Right cardiac atrium (tissue), 5 donors: Measurements from ENCODE around the gene GPC5. TPM values are rescaled to one million over a fixed set of nuclear protein-coding genes. Genes with fewer than 3 reads are reported as not detected.

Experiments
- ATAC-seq, 2 donors: fragments of 200-7000 bp; cut with Tn5 transposase; one replicate each; pipeline versions ENCODE4 v1.8.0 to v1.9.1; 2020; ENCODE audit warnings: moderate library complexity in 2 of 2, mild to moderate bottlenecking in 1 of 2
- DNase-seq, 3 donors: peaks; one replicate each; pipeline ENCODE4 v3.0.0-alpha.2; 2020
- H3K27ac ChIP-seq: one replicate; pipeline ENCODE4 v1.5.1; 2013; ENCODE audit warnings: mild to moderate bottlenecking, low read length, control low read depth, moderate library complexity
- H3K27me3 ChIP-seq: one replicate; pipeline ENCODE4 v1.6.1; 2013; ENCODE audit not compliant: control insufficient read depth, insufficient read depth
- H3K4me1 ChIP-seq: one replicate; pipeline ENCODE4 v1.6.1; 2013; ENCODE audit warnings: low read length; ENCODE audit not compliant: control insufficient read depth, insufficient read depth
- H3K4me3 ChIP-seq: one replicate; pipeline ENCODE4 v1.5.1; 2013; ENCODE audit warnings: low read length, control low read depth
- H3K9me3 ChIP-seq: one replicate; pipeline ENCODE4 v1.6.1; 2013; ENCODE audit warnings: low read length; ENCODE audit not compliant: control insufficient read depth
- WGBS: extraction: QIAGEN DNeasy Blood & Tissue Kit; methylation state at CpG from one replicate; pipeline ENCODE4 v1.1.7; 2013; 5-methylcytosine and 5-hydroxymethylcytosine counted together
- intact Hi-C, 4 donors: fragments of 100-400 bp; cut with DNase I; formaldehyde crosslinking; loops; one replicate each; pipeline versions ENCODE4 v1.11.0 to v1.14.0; 2022 to 2023
- polyA plus RNA-seq: library from polyadenylated mRNA; stranded (reverse); fragments of 200-250 nt; gene quantifications from one replicate; pipeline ENCODE4 v1.2.3, GENCODE V29; 2013
- total RNA-seq, 4 donors: library from RNA; stranded (reverse); fragmentation: NEBNext Ultra II Directional; extraction: Animal tissue kit (Norgen Biotek cat#: 25700); gene quantifications; one replicate each; pipeline ENCODE4 v1.2.1, GENCODE V29; 2021
- donor health status: healthy with polysubstance abuse.
- donor health status: DM: no; HTN: yes; CAD: no.
- donor health status: DM: no; HTN: no; CAD: no.
- donor health status: DM: no; HTN: yes; CAD: no; lungs with severe emphysema.
- donor health status: DM: yes; HTN: yes; CAD: no.

Gene GPC5
- total and polyA plus RNA-seq, 5 donors: 0.99 to 4.3 (median 2.6) TPM

- H3K27ac ChIP-seq: no peak overlapping the region
- ATAC-seq (no peak), DNase-seq (no peak)
- H3K4me1 ChIP-seq: no peaks in the 10 kb centered on the region
- 93% methylated on average over 2 of the region's 2 CpGs for WGBS
- H3K9me3 ChIP-seq: no peaks in the 10 kb centered on the region
- intact Hi-C loops: loop anchor here in 1 of 4 donors (10.0 kb wide), 1 partner anchor 354 kb away; no protein-coding TSS in a partner anchor
- no peak overlapping the region for H3K4me3 ChIP-seq
- no peaks in the 10 kb centered on the region for H3K27me3 ChIP-seq
Observed at GRCh38 chr13:91370501-91370900, 27.9 kb upstream of the GPC5 start.

DNA sequence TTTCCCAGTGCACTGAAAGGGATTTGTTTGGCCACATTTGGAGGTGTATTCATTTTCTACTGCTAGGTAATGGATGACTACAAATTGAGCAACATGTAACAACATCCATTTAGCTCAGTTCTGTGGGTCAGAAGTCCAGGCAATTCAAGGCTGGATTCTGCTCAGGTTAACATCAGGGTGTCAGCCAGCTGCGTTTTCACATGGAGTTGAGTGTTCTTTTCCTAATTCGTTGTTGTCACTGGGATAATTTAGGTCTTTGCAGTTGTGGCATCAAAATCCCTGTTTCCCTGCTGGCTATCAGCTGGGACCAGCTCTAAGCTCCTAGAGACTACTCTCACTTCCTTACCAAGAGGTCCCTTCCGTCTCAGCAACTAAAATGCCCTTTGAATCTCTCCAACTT, 25.5 kb upstream of the GPC5 start:
- no peaks in the 10 kb centered on the region for H3K9me3 ChIP-seq
- 62% methylated on average over 3 of the region's 3 CpGs for WGBS
- DNase-seq (no peak), ATAC-seq (no peak)
- H3K4me1 ChIP-seq: no peaks in the 10 kb centered on the region
- H3K27me3 ChIP-seq: no peaks in the 10 kb centered on the region
- no peak overlapping the region for H3K4me3 ChIP-seq
- intact Hi-C loops: loop anchor here in 1 of 4 donors (10.0 kb wide), 1 partner anchor 352 kb away; no protein-coding TSS in a partner anchor
- no peak overlapping the region for H3K27ac ChIP-seq

GRCh38 chr13:91375116-91375729, 23.2 kb upstream of the GPC5 start:
- 91% methylated on average over 4 of the region's 4 CpGs for WGBS
- H3K4me3 ChIP-seq: no peak overlapping the region
- intact Hi-C loops: loop anchor here in 1 of 4 donors (10.0 kb wide), 1 partner anchor 350 kb away; no protein-coding TSS in a partner anchor
- H3K9me3 ChIP-seq: no peaks in the 10 kb centered on the region
- no peak overlapping the region for H3K27ac ChIP-seq
- H3K4me1 ChIP-seq: no peaks in the 10 kb centered on the region
- H3K27me3 ChIP-seq: no peaks in the 10 kb centered on the region
- DNase-seq (no peak), ATAC-seq (no peak)

GRCh38 chr13:91381371-91381770, 17.1 kb upstream of the GPC5 start:
- Histone ChIP-seq H3K4me1 (no peaks in the 10 kb centered on the region), H3K4me3 (no peak overlapping the region), H3K27me3 (no peaks in the 10 kb centered on the region), H3K9me3 (no peaks in the 10 kb centered on the region), H3K27ac (no peak overlapping the region)
- DNase-seq (no peak), ATAC-seq (no peak)
- intact Hi-C loops: loop anchor here in 3 of 4 donors (10.0 kb wide), 2 partner anchors 343 to 403 kb away; no protein-coding TSS in a partner anchor

DNA sequence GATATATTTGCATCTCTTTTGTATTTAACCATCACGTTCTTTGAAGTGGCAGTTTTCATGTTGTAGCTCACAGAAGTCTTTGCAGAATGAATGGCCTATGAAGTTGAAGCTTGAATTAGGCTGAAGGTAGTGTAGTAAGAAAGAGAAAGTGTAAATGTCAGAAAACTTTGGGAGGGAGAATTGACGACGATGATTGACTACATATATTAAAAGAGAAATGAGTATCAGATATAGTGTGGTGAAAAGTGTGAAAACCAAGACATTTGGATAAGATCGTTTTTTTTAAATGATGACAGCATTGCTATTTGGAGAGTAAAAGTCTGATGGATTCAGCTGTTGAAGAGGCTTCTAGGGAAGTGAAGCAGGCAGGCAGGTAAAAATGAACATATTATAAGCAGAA, 14.6 kb upstream of the GPC5 start:
- Histone ChIP-seq H3K9me3 (no peaks in the 10 kb centered on the region), H3K27ac (no peak overlapping the region), H3K4me1 (no peaks in the 10 kb centered on the region), H3K27me3 (no peaks in the 10 kb centered on the region), H3K4me3 (no peak overlapping the region)
- WGBS: 72% methylated on average over 4 of the region's 4 CpGs
- intact Hi-C loops: loop anchor here in 3 of 4 donors (2.0 to 10.0 kb wide), 3 partner anchors 337 to 401 kb away; no protein-coding TSS in a partner anchor
- ATAC-seq: no peak
- no peak for DNase-seq

DNA sequence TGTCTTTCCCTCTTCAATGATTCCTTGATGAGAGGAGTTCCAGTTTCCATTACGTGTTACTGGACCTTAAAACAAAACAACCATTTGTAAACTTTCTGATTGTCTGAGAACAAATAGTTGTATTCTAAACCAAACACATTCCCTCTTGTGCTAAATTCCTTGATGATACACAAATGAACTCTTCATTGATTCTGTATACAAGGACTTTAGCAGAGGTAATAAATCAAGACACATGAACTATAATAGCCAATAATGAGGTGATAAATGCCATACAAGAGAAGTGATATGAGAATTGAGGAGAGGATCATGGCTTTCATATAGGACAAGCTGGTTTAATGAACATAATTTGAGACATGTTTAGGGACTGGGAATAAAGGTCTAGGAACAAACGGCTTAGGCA, 13.5 kb upstream of the GPC5 start:
- Histone ChIP-seq H3K27me3 (no peaks in the 10 kb centered on the region), H3K4me1 (no peaks in the 10 kb centered on the region), H3K27ac (no peak overlapping the region), H3K4me3 (no peak overlapping the region), H3K9me3 (no peaks in the 10 kb centered on the region)
- intact Hi-C loops: loop anchor here in 3 of 4 donors (10.0 kb wide), 2 partner anchors 340 to 400 kb away; no protein-coding TSS in a partner anchor
- DNase-seq (no peak), ATAC-seq (no peak)
- WGBS: 75% methylated on average over 2 of the region's 2 CpGs

GRCh38 chr13:91389186-91389585, 9.2 kb upstream of the GPC5 start:
- no peaks in the 10 kb centered on the region for H3K27me3 ChIP-seq
- whole genome bisulfite sequencing: 71% methylated on average over 2 of the region's 2 CpGs
- ATAC-seq: no peak
- no peak overlapping the region for H3K27ac ChIP-seq
- H3K4me3 ChIP-seq: no peak overlapping the region
- intact Hi-C loops: loop anchor here in 3 of 4 donors (10.0 kb wide), 2 partner anchors 336 to 396 kb away; no protein-coding TSS in a partner anchor
- H3K4me1 ChIP-seq: no peaks in the 10 kb centered on the region
- no peaks in the 10 kb centered on the region for H3K9me3 ChIP-seq
- no peak for DNase-seq

DNA sequence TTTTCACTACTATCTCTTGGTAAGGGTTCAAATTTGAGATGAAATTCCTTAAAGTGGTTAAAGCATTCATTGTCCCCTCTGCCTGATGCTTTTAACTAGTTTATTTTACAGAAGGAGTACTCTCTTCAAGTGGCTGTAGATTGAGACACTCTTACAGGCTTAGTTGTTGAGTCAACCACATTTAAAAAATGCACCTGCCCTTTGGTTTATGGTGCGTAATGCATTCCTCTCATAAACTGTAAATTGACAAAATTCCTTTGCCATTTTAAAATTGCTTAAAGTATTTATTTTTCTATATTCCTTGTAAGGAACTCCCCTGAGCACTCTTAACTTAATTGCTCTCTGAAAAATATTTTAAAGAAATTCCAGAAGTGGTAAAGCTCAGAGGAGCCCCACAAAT, 826 bp upstream of the GPC5 start:
- DNase-seq (no peak), ATAC-seq (no peak)
- Histone ChIP-seq H3K9me3 (no peaks in the 10 kb centered on the region), H3K27ac (no peak overlapping the region), H3K27me3 (peaks cover 2% of the 10 kb centered on the region), H3K4me1 (no peaks in the 10 kb centered on the region), H3K4me3 (no peak overlapping the region)
- intact Hi-C loops: no loop called here
- 90% methylated on average over 1 of the region's 1 CpG for WGBS

DNA sequence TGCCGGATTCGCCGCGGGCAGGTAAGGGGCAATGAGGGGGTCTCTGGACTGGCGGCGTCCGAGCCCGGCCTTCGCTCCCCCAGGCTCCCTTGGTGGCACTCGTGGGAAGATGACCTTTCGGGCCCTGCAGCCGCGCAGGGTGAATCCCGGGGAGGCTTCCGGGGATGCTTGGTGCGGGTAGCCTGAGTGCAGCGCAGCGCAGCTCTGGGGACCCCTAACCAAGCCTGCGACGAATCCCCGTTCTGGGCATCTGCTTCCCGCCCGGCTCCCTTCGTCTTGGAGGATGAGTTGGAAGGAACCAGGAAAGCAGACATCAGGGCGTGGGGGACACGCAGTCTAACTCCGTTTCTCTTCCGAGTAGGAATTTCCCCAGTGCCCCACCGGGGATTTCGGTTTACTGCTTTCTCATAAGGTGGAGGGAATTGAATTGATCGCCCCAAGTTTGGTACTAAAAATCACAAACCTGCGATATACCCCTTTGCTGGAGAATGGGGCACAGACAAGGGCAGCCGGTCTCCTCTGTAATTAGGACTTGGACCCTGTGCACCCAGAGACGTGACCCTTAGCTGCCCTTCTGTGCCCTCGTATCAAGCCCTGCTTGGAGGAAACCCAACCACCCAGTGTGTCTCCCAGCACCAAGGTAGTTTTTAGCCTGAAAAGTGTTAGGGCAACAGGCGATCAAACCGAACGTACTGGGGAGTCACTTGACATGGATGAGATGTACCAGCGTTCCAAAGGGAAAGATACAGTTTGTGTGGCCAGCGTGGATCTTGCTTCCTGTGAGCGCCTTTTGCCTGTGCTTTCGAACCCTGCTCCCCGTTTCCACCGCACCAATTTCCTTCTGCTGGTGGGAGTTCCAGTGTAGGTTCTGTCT, 1.0 kb downstream of the GPC5 start:
- intact Hi-C loops: no loop called here
- no peak overlapping the region for H3K27ac ChIP-seq
- WGBS: 16% methylated on average over 44 of the region's 44 CpGs
- no peaks in the 10 kb centered on the region for H3K9me3 ChIP-seq
- H3K4me1 ChIP-seq: no peaks in the 10 kb centered on the region
- DNase-seq: peak in 1 of 3 donors; percentile 27
- ATAC-seq: peak; percentile 39 to 44
- H3K27me3 ChIP-seq: peaks cover 2% of the 10 kb centered on the region
- H3K4me3 ChIP-seq: peak overlapping the region; percentile 26

DNA sequence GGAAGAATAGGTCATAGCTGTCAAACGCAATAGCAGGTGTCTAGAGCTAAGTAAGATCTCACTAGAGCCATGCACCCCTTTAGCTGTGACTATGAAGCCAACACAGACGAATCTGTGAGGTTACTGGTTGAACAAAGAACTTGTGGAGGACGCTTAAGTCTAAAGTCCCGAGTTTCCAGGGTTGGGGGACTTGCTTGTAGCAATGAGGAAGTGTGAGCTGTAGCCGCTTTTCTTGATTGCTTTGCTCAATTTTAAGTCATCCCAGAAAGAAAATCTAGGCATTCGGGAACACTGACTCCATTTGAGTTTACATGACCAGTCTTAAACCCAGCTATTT, 1.6 kb downstream of the GPC5 start:
- Histone ChIP-seq H3K4me1 (no peaks in the 10 kb centered on the region), H3K27ac (no peak overlapping the region), H3K4me3 (no peak overlapping the region), H3K9me3 (no peaks in the 10 kb centered on the region), H3K27me3 (peaks cover 2% of the 10 kb centered on the region)
- ATAC-seq: no peak
- intact Hi-C loops: no loop called here
- no peak for DNase-seq
- 50% methylated on average over 6 of the region's 6 CpGs for WGBS

DNA sequence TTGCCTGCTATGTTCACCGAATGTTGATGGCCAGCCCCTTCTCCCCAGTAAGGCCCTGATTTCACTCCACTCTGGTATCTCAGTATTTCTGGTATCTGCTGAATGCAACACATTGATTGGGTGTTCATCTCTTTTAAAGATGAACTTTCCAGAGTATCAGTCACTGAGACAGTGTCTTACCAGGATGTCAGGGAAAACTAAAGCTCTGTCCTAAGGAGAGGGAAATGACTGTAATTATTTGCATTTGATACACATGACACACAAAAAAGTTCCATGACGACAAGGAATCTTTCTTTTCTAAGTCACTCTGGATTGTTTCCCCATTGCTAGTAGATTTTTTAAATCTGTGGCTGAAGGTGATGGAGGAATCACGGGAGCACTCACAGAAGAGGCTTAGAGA, 2.2 kb downstream of the GPC5 start:
- DNase-seq: no peak
- WGBS: 73% methylated on average over 3 of the region's 3 CpGs
- Histone ChIP-seq H3K4me3 (no peak overlapping the region), H3K9me3 (no peaks in the 10 kb centered on the region), H3K27ac (no peak overlapping the region), H3K4me1 (no peaks in the 10 kb centered on the region), H3K27me3 (peaks cover 2% of the 10 kb centered on the region)
- intact Hi-C loops: no loop called here
- no peak for ATAC-seq
